Progenitor cell of endocrine pancreas (in vitro differentiated cells): Measurements from ENCODE around the gene RBM10. TPM values are rescaled to one million over a fixed set of nuclear protein-coding genes. Genes with fewer than 3 reads are reported as not detected.

ENCODE experiments used
- DNase-seq: peaks from one replicate; pipeline ENCODE4 v3.0.0; 2021; ENCODE audit warnings: low spot score; ENCODE audit not compliant: unreplicated experiment
- H3K27ac Mint-ChIP-seq: 2 replicates; pipeline ENCODE4 v1.8.0; 2021; ENCODE audit warnings: mild to moderate bottlenecking, moderate library complexity, mixed read lengths
- H3K27me3 Mint-ChIP-seq: 2 replicates; pipeline ENCODE4 v1.8.0; 2021; ENCODE audit warnings: mixed read lengths
- H3K36me3 Mint-ChIP-seq: 2 replicates; pipeline ENCODE4 v1.8.0; 2022; ENCODE audit warnings: mixed read lengths; ENCODE audit not compliant: insufficient read depth
- H3K4me1 Mint-ChIP-seq: 2 replicates; pipeline ENCODE4 v1.8.0; 2021; ENCODE audit warnings: low read depth, mixed read lengths
- H3K4me3 Mint-ChIP-seq: 2 replicates; pipeline ENCODE4 v1.8.0; 2021; ENCODE audit warnings: low read depth, mild to moderate bottlenecking, moderate library complexity, mixed read lengths
- H3K9me3 Mint-ChIP-seq: 2 replicates; pipeline ENCODE4 v1.8.0; 2021; ENCODE audit warnings: low read depth, mixed read lengths
- CTCF ChIP-seq: fragments of 200-600 bp; sonication (generic); IDR thresholded peaks from one replicate; pipeline ENCODE4 v1.5.0; 2021; ENCODE audit warnings: antibody characterized with exemption, mild to moderate bottlenecking; ENCODE audit not compliant: unreplicated experiment
- total RNA-seq: library from RNA; stranded (reverse); gene quantifications from 2 replicates; pipeline ENCODE4 v1.2.1, GENCODE V29; 2021

The RBM10 gene
- total RNA-seq, 1 donor from 2014 or later = 68.2 TPM

- no peak for DNase-seq
- Mint-ChIP-seq H3K36me3 (peaks cover 13% of the 10 kb centered on the region), H3K4me1 (peaks cover 28% of the 10 kb centered on the region), H3K27me3 (no peaks in the 10 kb centered on the region), H3K4me3 (peak overlapping the region; percentile 89), H3K9me3 (no peaks in the 10 kb centered on the region), H3K27ac (no peak overlapping the region)
- no peak for TF ChIP-seq CTCF
Observed at GRCh38 chrX:47191806-47192401, 46.9 kb downstream of the RBM10 start.

- Mint-ChIP-seq H3K27ac (peak within 1 kb of the TSS; percentile 100), H3K27me3 (no peaks in the 10 kb centered on the region)
Observed at GRCh38 chrX:47193475-47194193, 48.6 kb downstream of the RBM10 start, which contains the start of gene UBA1. UBA1 (plus strand) TSS chrX:47193829; CDS start chrX:47198803, 4,974 bp downstream.

GRCh38 chrX:47194194-47194787 lies 49.3 kb downstream of the RBM10 start:
- no peak for DNase-seq
- TF ChIP-seq CTCF = no peak
- Mint-ChIP-seq H3K9me3 (no peaks in the 10 kb centered on the region), H3K36me3 (peaks cover 25% of the 10 kb centered on the region), H3K27me3 (no peaks in the 10 kb centered on the region), H3K27ac (peak overlapping the region; percentile 100), H3K4me1 (peaks cover 47% of the 10 kb centered on the region), H3K4me3 (peak overlapping the region; percentile 92)

More at GRCh38 chrX:47193475-47194193, 48.6 kb downstream of the RBM10 start, which contains the start of gene UBA1:
- Mint-ChIP-seq H3K9me3 (no peaks in the 10 kb centered on the region), H3K4me3 (peak within 1 kb of the TSS; percentile 92), H3K4me1 (peaks cover 46% of the 10 kb centered on the region), H3K36me3 (peaks cover 21% of the 10 kb centered on the region)
- peak; percentile 95 for DNase-seq
- TF ChIP-seq CTCF = peak; percentile 93

- no peak for TF ChIP-seq CTCF
- peaks cover 32% of the 10 kb centered on the region for H3K36me3 Mint-ChIP-seq
- DNase-seq = no peak
- H3K27ac Mint-ChIP-seq = peak overlapping the region; percentile 90
- no peaks in the 10 kb centered on the region for H3K9me3 Mint-ChIP-seq
- H3K27me3 Mint-ChIP-seq = no peaks in the 10 kb centered on the region
- peaks cover 47% of the 10 kb centered on the region for H3K4me1 Mint-ChIP-seq
- H3K4me3 Mint-ChIP-seq = peak overlapping the region; percentile 92
Observed at GRCh38 chrX:47196098-47196497, 51.1 kb downstream of the RBM10 start.

- H3K4me3 Mint-ChIP-seq = peak overlapping the region; percentile 52
Observed at GRCh38 chrX:47197526-47197925, 52.5 kb downstream of the RBM10 start.

More at GRCh38 chrX:47197526-47197925, 52.5 kb downstream of the RBM10 start:
- Mint-ChIP-seq H3K27me3 (no peaks in the 10 kb centered on the region), H3K9me3 (no peaks in the 10 kb centered on the region), H3K36me3 (peaks cover 42% of the 10 kb centered on the region), H3K4me1 (peaks cover 47% of the 10 kb centered on the region), H3K27ac (peak overlapping the region; percentile 83)
- DNase-seq = no peak
- no peak for TF ChIP-seq CTCF
